HG03045 (cell line): ENCODE measurements around the gene BPIFB2.
"Not testable (repeated sequence)": the region's sequence is repeated elsewhere in the genome, so short reads cannot be mapped to it uniquely, and the experiment has no call there.

Experiments used
- ATAC-seq: cut with Tn5 transposase; IDR thresholded peaks from one replicate; pipeline ENCODE4 v1.9.1; 2021; ENCODE audit warnings: mild to moderate bottlenecking, moderate library complexity; ENCODE audit not compliant: unreplicated experiment

Gene BPIFB2

GRCh38 chr20:33034901-33035492, 27.5 kb downstream of the BPIFB2 start:
- no peak for ATAC-seq

- no peak for ATAC-seq
Observed at GRCh38 chr20:33037456-33037855, 30.0 kb downstream of the BPIFB2 start.

GRCh38 chr20:33038243-33038642, 30.7 kb downstream of the BPIFB2 start:
- no peak for ATAC-seq

- no peak for ATAC-seq
Observed at GRCh38 chr20:33042430-33042829, 34.9 kb downstream of the BPIFB2 start.

GRCh38 chr20:33042983-33043730, 35.7 kb downstream of the BPIFB2 start:
- ATAC-seq = no peak

GRCh38 chr20:33043731-33044181, 36.3 kb downstream of the BPIFB2 start:
- no peak for ATAC-seq

- not testable (repeated sequence) for ATAC-seq
Observed at GRCh38 chr20:33045129-33045721, 37.7 kb downstream of the BPIFB2 start.

GRCh38 chr20:33046412-33046811, 38.9 kb downstream of the BPIFB2 start:
- no peak for ATAC-seq

- ATAC-seq = no peak
Observed at GRCh38 chr20:33051333-33051732, 43.8 kb downstream of the BPIFB2 start.

GRCh38 chr20:33053291-33054106, 46.0 kb downstream of the BPIFB2 start, which contains the start of gene BPIFB3:
Gene BPIFB3 (plus strand): TSS chr20:33053903. CDS start chr20:33055436, 1,533 bp downstream.
- no peak for ATAC-seq

GRCh38 chr20:33054381-33054780, 46.9 kb downstream of the BPIFB2 start:
- no peak for ATAC-seq

GRCh38 chr20:33054791-33055190, 47.3 kb downstream of the BPIFB2 start:
- no peak for ATAC-seq

- no peak for ATAC-seq
Observed at GRCh38 chr20:33059136-33059535, 51.6 kb downstream of the BPIFB2 start.

- ATAC-seq = no peak
Observed at GRCh38 chr20:33059741-33060390, 52.4 kb downstream of the BPIFB2 start.

GRCh38 chr20:33061658-33062028, 54.1 kb downstream of the BPIFB2 start:
- ATAC-seq = no peak

GRCh38 chr20:33062105-33062824, 54.8 kb downstream of the BPIFB2 start:
- ATAC-seq = no peak

GRCh38 chr20:33062825-33063149, 55.3 kb downstream of the BPIFB2 start:
- no peak for ATAC-seq

GRCh38 chr20:33063271-33063670, 55.8 kb downstream of the BPIFB2 start:
- ATAC-seq = no peak

GRCh38 chr20:33064572-33065287, 57.2 kb downstream of the BPIFB2 start:
- no peak for ATAC-seq

GRCh38 chr20:33065785-33066184, 58.3 kb downstream of the BPIFB2 start:
- ATAC-seq = no peak
